HL-60 (cell line): ENCODE data around the gene TMTC1.

Experiments
- GABPA ChIP-seq: IDR thresholded peaks from 2 replicates; pipeline ENCODE4 v1.6.1; 2012; ENCODE audit warnings: low read depth
- TF ChIP-seq, protein P1 (sequence below): IDR thresholded peaks from one replicate; pipeline ENCODE4 v1.5.1; 2011; ENCODE audit warnings: low read length, control low read depth, inconsistent platforms; ENCODE audit not compliant: insufficient read depth

- TF ChIP-seq, protein P1, sequence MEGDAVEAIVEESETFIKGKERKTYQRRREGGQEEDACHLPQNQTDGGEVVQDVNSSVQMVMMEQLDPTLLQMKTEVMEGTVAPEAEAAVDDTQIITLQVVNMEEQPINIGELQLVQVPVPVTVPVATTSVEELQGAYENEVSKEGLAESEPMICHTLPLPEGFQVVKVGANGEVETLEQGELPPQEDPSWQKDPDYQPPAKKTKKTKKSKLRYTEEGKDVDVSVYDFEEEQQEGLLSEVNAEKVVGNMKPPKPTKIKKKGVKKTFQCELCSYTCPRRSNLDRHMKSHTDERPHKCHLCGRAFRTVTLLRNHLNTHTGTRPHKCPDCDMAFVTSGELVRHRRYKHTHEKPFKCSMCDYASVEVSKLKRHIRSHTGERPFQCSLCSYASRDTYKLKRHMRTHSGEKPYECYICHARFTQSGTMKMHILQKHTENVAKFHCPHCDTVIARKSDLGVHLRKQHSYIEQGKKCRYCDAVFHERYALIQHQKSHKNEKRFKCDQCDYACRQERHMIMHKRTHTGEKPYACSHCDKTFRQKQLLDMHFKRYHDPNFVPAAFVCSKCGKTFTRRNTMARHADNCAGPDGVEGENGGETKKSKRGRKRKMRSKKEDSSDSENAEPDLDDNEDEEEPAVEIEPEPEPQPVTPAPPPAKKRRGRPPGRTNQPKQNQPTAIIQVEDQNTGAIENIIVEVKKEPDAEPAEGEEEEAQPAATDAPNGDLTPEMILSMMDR = no peak
- TF ChIP-seq GABPA = no peak
These were observed 139.1 kb downstream of the TMTC1 start for GRCh38 chr12:29644536-29645162.
